Tibial nerve (tissue), 4 donors: ENCODE data around the gene FGFR1OP2. TPM values are rescaled to one million over a fixed set of nuclear protein-coding genes. Genes with fewer than 3 reads are reported as not detected.
A peak's percentile ranks its signal among the peaks of the same experiment; 100 is the strongest.

Experiments
- DNase-seq, 2 donors: peaks; one replicate each; pipeline ENCODE4 v3.0.0-alpha.2; 2019; ENCODE audit warnings: low spot score in 2 of 2
- H3K27ac ChIP-seq, 4 donors: fragments of 200-600 bp; sonication (generic) in 3 of 4; one replicate each; pipeline ENCODE4 v1.5.1; 2017 to 2019; ENCODE audit warnings: mild to moderate bottlenecking in 1 of 4
- H3K27me3 ChIP-seq, 2 donors: fragments of 200-600 bp; sonication (generic) in 1 of 2; one replicate each; pipeline versions ENCODE4 v1.5.1 to v1.6.0; 2017 to 2019
- H3K36me3 ChIP-seq, 3 donors: fragments of 200-600 bp; sonication (generic); one replicate each; pipeline ENCODE4 v1.5.1; 2018 to 2019
- H3K4me1 ChIP-seq, 4 donors: fragments of 200-600 bp; sonication (generic) in 3 of 4; one replicate each; pipeline ENCODE4 v1.5.1; 2017 to 2019
- H3K4me3 ChIP-seq, 4 donors: fragments of 200-600 bp; sonication (generic) in 3 of 4; one replicate each; pipeline ENCODE4 v1.5.1; 2017 to 2019; ENCODE audit warnings: mild to moderate bottlenecking in 1 of 4, moderate library complexity in 1 of 4
- H3K9me3 ChIP-seq, 4 donors: fragments of 200-600 bp; sonication (generic) in 3 of 4; one replicate each; pipeline ENCODE4 v1.5.1; 2017 to 2019
- CTCF ChIP-seq, 5 experiments: fragments of 200-600 bp in 3 of 5; fragments of 450-650 bp in 2 of 5; sonication (generic) in 3 of 5; IDR thresholded peaks; one replicate each; pipeline ENCODE4 v1.5.1; 2016 to 2019; ENCODE audit warnings: antibody characterized with exemption in 5 of 5, mild to moderate bottlenecking in 3 of 5, moderate library complexity in 2 of 5
- EP300 ChIP-seq, 2 donors: sonication (generic); formaldehyde crosslinking; IDR thresholded peaks; one replicate each; pipeline ENCODE4 v1.6.1; 2017; ENCODE audit warnings: antibody characterized with exemption in 2 of 2, mild to moderate bottlenecking in 1 of 2
- POLR2A ChIP-seq, 2 donors: fragments of 450-650 bp; IDR thresholded peaks; one replicate each; pipeline ENCODE4 v1.6.1; 2017; ENCODE audit warnings: antibody characterized with exemption in 2 of 2, mild to moderate bottlenecking in 2 of 2, moderate library complexity in 2 of 2
- WGBS, 2 donors: methylation state at CpG; one replicate each; pipeline ENCODE4 v1.1.5; 2018; 5-methylcytosine and 5-hydroxymethylcytosine counted together
- total RNA-seq, 4 donors: library from RNA; depleted of rRNA; stranded (reverse); fragments of >200 nt; gene quantifications; one replicate each; pipeline ENCODE4 v1.1.0, GENCODE V29; 2016

Gene FGFR1OP2
- total RNA-seq, 4 donors from 2014 or later, result 106 to 142 (median 129) TPM

- DNase-seq, result no peak
- TF ChIP-seq POLR2A (IDR thresholded peaks at IDR 0.05) (no peak), CTCF (IDR thresholded peaks at IDR 0.05) (no peak), EP300 (IDR thresholded peaks at IDR 0.05) (no peak)
- H3K27ac ChIP-seq, result peak overlapping the region in 2 of 4 donors; percentile 94 to 95
- no peak overlapping the region for H3K4me3 ChIP-seq
- H3K36me3 ChIP-seq, result no peaks in the 10 kb centered on the region
- no peaks in the 10 kb centered on the region for H3K27me3 ChIP-seq
- H3K4me1 ChIP-seq, result peaks cover 4 to 63% (median 22%) of the 10 kb centered on the region in 4 donors
- 85 to 90% methylated on average over 14 of the region's 14 CpGs for WGBS, 2 donors
- no peaks in the 10 kb centered on the region for H3K9me3 ChIP-seq
These were observed 74.1 kb downstream of the FGFR1OP2 start for GRCh38 chr12:27012239-27012981.

GRCh38 chr12:27012982-27013255, 74.6 kb downstream of the FGFR1OP2 start:
- no peaks in the 10 kb centered on the region for H3K27me3 ChIP-seq
- DNase-seq, result no peak
- no peaks in the 10 kb centered on the region for H3K36me3 ChIP-seq
- TF ChIP-seq CTCF (IDR thresholded peaks at IDR 0.05) (no peak), EP300 (IDR thresholded peaks at IDR 0.05) (no peak), POLR2A (IDR thresholded peaks at IDR 0.05) (no peak)
- H3K4me1 ChIP-seq, result peaks cover 4 to 61% (median 22%) of the 10 kb centered on the region in 4 donors
- H3K27ac ChIP-seq, result peak overlapping the region; percentile 92 to 95 (median 94)
- WGBS, 2 donors, result 75 to 77% methylated on average over 5 of the region's 5 CpGs
- H3K9me3 ChIP-seq, result no peaks in the 10 kb centered on the region
- H3K4me3 ChIP-seq, result peak overlapping the region in 2 of 4 donors; percentile 80 to 98

- DNase-seq, result no peak
- TF ChIP-seq CTCF (IDR thresholded peaks at IDR 0.05) (no peak), POLR2A (IDR thresholded peaks at IDR 0.05) (no peak), EP300 (IDR thresholded peaks at IDR 0.05) (no peak)
- Histone ChIP-seq H3K9me3 (no peaks in the 10 kb centered on the region), H3K36me3 (no peaks in the 10 kb centered on the region), H3K4me3 (peak overlapping the region; percentile 78 to 98 (median 84)), H3K27ac (peak overlapping the region; percentile 92 to 95 (median 94)), H3K4me1 (peaks cover 4 to 61% (median 22%) of the 10 kb centered on the region in 4 donors), H3K27me3 (no peaks in the 10 kb centered on the region)
- 1% methylated on average over 10 to 13 of the region's 13 CpGs for WGBS, 2 donors
These were observed 75.4 kb downstream of the FGFR1OP2 start for GRCh38 chr12:27013611-27014084.

- H3K9me3 ChIP-seq, result no peaks in the 10 kb centered on the region
These were observed 76.0 kb downstream of the FGFR1OP2 start, which contains the start of gene TM7SF3 for GRCh38 chr12:27014085-27014858. TSS of gene TM7SF3 (minus strand) at chr12:27014384. CDS start at chr12:27014168, 216 bp downstream.

More at GRCh38 chr12:27014085-27014858, 76.0 kb downstream of the FGFR1OP2 start, which contains the start of gene TM7SF3:
- peak within 1 kb of the TSS; percentile 78 to 98 (median 84) for H3K4me3 ChIP-seq
- H3K27ac ChIP-seq, result peak within 1 kb of the TSS; percentile 92 to 95 (median 94)
- peak; percentile 82 to 83 for DNase-seq
- TF ChIP-seq CTCF (IDR thresholded peaks at IDR 0.05), result peak; percentile 93 to 99 (median 98)
- TF ChIP-seq EP300 (IDR thresholded peaks at IDR 0.05), result peak in 1 of 2 donors; percentile 66
- TF ChIP-seq POLR2A (IDR thresholded peaks at IDR 0.05), result peak; percentile 51 to 74
- H3K36me3 ChIP-seq, result no peaks in the 10 kb centered on the region
- peaks cover 4 to 61% (median 22%) of the 10 kb centered on the region in 4 donors for H3K4me1 ChIP-seq
- WGBS, 2 donors, result 1 to 2% methylated on average over 14 to 55 of the region's 71 CpGs
- H3K27me3 ChIP-seq, result no peaks in the 10 kb centered on the region
